Stimulated activated naive CD4-positive, alpha-beta T cell treated with Interleukin-2 at 50 U/mL for 16 hours (primary cell): ENCODE measurements around the gene DRICH1.
"Not testable (repeated sequence)": the region's sequence is repeated elsewhere in the genome, so short reads cannot be mapped to it uniquely, and the experiment has no call there.

Source experiments
- DNase-seq: peaks from one replicate; lab custom pipeline; 2025; lab: John Stamatoyannopoulos, UW

The DRICH1 gene

DNA sequence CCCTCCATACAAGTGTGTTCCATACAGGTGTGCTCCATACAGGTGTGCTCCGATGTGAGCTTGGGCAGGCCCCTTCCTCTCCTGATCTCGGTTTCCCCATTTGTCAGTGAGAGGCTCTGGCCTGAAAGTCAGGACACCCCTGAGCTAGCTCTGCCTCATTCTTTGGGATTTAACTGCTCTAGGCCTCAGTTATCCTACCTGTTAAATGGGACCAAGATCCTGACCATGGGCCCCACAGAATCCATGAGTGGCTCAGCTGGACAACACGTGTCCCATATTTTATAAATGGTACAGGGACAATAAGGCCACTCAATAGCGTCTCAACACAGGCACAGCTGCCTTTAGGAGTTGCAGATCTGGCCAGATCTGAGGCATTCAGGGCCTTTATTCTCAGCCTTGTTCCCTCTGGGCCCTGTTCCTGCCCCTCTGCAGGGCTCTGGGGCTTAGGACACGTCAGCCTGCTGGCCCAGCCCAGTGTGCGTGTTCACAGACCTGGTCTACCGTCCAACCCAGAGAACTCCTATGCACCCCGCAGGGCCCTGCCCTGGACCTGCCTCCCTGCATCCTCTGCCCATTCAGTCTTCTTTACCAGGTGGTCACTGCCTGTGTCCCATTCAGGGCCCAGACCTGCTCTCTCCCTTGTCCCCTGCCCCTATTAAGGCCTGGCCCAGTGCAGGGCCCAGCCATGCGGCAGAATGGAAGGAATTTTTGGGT is 33.2 kb downstream of the DRICH1 start:
- no peak for DNase-seq

DNA sequence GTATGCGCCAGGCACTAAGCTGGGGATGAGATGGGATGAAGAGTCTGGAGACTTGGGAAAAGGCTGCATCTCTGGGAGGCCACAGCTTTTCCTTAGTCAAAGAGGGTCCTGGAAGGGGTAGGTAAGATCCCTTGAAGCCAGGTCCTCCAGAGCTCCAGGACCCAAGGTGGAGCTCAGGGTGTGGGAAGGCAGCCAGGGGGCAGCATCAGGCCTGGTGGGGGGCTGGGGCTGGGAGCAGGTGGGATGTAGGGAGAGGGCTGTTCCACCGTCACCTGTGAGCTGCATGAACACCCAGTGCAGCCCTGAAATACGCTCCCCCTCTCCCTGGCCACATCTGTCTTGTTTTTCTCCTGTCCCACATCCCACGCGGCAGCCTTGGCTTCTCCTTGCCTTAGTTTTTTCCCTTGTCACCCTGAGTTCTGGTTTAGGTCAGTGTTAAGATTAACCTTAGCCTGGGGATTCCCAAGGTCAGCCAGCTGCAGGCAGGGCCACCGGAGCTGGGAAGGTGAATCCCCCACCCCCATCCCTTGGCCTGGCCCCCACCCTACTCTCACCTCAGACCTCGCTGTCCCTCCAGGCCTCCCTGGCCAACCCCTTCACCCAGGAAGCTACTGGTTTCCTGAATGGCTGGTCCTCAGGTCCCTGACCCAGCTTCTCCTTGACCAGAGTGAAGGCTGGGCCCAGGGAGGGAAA is 34.4 kb downstream of the DRICH1 start:
- not testable (repeated sequence) for DNase-seq

DNA sequence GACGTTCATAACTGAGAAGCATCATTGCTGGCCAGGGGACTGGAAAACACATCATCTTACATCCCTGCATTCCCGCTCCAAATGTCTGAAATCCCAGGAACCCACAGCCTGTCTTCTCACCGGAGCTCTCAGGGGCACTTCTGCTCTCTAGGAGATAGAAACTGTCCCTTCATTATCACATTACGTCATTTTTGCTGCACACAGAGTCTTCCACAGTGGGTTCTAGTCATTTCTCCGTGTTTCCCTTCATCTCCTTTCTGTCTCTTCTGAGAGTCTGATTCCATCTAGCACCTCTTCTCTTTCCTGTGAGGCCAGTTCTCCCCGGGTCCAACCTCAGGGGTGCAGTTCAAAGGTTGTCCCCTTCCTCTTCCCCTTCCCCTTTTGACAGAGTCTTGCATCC is 36.2 kb downstream of the DRICH1 start:
- DNase-seq, result not testable (repeated sequence)

DNA sequence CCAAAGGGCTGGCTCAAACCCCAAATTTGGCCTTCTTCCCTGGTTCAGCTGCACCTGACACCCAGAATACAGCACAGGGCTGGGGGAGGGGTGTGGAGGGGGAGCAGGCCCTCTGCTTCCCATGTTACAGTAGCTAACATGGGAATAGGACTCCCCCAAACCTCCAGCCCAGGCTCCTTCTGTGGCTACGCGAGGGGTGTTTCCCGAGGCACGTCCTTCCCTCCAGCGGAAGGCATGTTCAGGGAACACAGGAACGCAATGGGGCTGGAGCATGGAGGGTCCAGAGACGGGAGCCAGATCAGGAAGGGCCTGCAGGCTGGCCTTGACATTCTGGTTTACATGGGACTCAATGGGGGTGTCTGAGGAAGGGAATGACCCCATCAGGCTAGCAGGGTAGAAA is 40.3 kb downstream of the DRICH1 start:
- no peak for DNase-seq

DNA sequence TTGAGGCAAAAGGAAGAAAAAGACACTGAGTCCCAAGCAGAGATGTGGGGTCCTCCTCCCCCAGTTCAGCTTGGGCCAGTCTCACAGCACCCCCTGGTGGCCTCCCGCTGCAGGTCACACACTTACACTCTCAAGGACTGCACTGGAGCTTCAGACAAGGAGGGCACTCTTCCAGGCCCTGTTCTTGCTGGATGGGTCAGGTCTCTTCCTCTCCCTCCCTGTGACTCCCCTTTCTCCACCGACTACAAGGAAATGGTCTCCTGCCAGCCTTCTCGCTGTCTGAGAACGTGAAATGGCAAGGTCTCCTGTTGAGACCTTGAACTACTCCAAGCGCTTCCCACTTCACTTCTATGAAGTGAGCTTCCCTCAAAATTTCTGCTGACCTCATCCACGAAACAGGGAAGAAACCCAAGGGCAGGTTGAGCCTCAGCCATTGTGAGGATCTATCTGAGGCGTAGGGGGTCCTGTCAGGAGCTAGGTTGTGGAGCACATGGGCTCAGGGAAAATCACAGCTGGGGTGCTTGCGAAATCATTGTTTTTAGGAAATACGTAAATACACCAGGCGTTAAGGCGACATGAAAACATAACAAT is 40.8 kb downstream of the DRICH1 start:
- peak; percentile 37 for DNase-seq

DNA sequence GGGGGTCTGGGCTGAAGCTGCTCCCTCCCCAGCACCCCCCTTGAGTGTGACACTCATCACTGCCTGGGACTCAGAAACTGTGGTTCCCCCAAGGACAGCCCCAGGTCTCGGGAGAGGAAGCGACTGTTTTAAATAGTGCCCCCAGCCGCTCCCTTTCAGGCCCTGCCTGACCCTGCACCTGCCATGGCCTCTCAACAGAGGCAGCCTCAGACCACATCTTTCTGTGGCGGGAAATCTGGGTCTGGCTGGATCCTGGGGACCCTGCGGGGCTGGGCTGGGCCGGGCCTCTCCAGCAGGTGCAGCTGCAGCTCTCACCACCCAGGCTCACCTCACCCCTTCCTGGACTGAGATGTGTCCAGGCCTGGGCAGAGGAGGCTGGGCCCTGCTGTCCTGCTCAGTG is 48.3 kb downstream of the DRICH1 start:
- no peak for DNase-seq

DNA sequence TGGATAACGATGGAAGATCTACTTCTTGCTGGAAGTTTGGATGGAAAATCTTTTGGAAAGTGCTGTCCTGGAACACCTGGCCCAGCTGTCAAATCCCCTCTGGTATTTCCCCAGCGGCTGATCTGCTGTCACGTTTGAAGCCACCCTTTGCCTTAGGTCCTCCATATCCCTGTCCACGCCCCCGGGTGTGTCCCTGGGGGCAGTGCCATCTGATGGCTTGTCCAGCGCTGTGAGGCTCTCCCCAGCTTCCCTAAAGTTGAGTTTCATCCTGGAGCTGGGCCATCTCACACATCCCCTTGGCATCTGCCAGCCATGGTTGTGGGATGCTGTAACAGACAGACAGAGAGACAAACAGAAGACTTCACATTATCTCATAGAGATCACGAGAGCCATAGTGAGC is 49.0 kb downstream of the DRICH1 start:
- DNase-seq, result no peak

DNA sequence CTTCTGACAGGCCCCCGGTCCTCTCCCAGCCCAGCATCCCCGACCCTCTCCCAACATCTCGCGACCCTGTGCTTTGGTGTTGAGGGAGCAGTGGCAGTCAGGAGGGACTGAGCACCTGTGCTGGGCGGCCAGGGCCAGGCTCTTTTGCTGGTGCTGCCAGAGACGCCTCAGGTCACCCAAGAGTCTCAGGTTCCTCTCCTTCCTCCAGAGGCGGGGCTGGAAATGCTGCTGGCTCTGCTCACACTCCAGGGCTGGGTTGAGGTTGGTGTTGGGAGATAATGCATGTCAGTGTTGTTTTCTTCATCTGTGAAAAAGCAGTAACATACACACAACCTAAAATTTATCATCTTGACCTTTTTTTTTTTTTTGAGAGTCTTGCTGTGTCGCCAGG is 50.9 kb downstream of the DRICH1 start:
- DNase-seq, result no peak

DNA sequence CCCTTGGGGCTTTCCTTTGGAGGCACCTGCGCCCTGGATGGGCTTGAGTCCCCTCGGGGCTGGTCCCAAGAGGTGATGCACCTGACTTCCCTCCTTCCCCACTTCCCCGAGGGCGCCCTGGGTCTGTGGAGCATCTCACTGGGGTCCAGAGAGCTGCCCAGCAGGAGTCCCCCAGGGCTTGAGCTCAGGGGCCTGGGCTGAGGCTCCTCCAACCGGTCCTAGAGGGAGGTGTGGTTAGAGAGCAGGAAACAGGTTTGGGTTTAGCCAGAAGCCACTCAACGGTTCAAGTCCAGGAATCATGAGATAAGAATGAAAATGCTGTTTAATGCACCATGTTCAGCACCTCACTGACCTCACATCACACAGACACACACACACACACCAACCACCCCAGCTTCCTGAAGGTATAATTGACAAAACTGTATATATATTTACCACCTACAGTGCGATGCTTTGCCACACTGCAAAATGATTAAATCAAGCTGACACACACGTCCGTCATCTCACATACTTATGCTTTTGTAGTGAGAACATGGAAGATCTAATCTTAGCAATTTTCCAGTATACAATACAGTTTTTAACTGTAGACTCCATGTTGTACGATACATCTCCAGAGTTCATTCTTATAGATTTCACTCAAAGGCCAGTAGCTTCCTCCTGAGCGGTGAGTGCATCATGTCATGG is 51.4 kb downstream of the DRICH1 start:
- no peak for DNase-seq

DNA sequence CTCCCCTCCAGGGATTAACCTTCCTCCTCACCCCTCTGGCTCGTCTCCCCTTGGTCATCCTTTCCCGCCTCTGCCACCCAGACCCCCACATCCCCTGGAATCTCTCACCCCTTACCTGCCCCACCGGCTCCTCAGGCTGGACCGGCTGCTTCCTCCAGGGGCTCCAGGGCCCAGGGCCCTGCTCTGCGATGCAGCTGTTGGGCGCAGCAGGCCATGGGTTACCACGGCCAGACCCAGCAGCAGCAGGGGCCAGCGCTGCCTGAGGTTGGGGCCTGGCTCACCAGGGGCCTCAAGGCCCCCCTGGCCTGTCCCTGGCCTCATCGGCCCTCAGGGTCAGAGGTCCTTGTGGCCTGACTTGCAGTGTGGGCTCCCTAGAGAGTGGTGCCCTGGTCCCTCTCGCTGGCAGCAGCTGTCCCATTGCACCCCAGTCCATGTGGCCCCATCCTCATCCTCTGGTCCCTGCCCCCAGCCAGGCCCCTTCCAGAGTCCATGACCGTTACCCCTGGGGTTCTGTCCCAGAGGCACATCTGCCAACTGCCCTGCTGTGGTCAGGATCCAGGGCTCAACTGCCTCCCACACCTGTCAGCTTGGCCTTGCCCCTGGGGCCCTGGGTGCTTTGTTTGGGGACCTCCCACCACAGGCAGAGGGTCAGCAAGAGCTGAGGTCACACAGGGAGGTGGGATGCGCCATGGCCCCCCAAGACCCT is 52.1 kb downstream of the DRICH1 start, which contains the start of gene IGLL1:
Gene IGLL1, minus strand, starts transcription at position 421 of the 706 bp plus-strand sequence. Its CDS starts 100 bp downstream, at position 321.
- no peak for DNase-seq

DNA sequence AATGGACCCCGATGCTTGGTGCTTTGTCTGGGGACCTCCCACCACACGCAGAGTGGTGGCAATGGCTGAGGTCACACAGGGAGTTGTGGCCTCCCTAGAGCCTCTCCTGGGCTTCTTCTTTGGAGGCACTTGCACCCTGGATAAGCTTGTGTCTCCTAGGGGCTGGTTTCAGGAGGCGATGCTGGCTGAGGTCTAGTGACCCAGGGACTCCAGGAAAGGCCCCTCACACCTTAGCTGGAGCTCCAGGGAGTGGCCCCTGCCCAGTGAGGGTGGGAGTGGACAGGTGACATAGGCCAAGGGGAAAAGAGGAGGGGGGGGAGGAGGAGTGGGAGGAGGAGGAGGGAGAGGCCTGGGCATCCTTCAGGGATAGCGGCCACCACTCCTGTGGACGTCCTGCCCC is 52.8 kb downstream of the DRICH1 start:
- DNase-seq, result no peak

DNA sequence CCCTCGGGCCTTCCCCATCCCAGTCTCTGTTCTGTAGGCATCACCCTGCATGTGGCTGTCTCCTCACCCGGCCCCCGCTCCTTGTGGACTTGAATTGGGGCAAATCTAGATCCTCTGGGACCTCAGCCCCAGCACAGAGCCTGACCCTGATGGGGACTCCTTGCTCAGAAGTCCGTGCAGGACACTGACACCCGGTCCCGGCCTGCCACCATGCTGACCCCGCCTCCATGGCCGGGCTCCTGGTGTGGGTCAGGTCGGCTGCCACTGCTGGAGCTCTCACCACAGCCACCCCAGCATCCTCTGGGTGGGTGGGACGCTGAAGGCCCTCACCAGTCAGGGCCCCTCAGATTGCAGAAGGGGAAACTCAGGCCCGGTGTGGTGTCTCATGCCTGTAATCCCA is 53.8 kb downstream of the DRICH1 start:
- DNase-seq, result no peak

DNA sequence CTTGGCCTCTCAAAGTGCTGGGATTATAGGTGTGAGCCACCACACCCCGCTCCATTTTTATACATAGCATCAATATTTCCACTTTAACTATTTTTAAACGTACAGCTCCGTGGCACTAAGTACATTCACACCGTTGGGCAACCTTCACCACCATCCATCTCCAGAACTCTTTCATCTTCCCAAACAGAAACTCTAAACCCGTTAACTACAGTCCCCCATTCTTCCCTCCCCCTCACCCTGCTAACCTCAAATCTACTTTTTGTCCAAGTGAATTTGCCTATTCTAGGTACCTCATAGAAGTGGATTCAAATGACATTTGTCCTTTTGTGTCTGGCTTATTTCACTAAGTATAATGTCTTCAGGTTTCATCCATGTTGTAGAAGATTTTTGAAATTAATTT is 55.4 kb downstream of the DRICH1 start:
- DNase-seq, result no peak

DNA sequence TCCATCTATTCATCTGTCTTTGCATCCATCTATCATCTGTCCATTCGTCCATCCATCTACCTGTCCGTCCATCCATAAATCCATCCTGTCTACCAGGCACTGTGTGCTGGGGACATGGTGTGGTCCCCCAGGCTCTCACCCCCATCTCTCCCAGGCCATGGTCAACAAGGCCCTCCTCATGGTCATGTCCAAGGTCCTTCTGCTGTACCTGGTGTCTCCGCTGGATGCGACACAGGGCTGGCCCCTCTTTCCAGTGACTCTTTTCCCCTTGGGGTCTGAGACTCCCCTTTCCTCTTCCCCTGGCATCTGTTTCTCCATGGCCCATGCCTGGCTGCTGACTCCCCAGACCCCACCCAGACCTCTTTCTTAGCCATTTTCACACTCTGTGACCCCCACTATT is 56.5 kb downstream of the DRICH1 start:
- no peak for DNase-seq

DNA sequence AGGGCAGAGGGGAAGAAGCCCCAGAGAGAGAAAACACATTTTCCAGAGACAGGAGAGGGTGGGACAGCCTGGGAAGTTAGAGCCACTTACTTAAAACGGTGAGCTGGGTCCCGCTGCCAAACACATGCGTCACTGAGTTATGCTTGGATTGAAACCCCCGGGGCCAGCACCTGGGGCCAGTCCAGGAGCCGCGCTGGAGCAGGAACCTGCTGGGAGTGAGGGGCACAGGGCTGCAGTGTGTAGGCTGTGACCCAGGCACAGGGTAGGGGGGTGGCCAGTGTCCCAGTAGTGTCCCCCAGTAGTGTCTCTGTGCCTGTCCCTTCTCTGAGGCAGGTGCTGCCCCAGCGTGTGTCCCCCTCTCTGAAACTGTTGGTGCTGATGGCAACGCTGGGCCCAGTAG is 57.2 kb downstream of the DRICH1 start:
- DNase-seq, result no peak

DNA sequence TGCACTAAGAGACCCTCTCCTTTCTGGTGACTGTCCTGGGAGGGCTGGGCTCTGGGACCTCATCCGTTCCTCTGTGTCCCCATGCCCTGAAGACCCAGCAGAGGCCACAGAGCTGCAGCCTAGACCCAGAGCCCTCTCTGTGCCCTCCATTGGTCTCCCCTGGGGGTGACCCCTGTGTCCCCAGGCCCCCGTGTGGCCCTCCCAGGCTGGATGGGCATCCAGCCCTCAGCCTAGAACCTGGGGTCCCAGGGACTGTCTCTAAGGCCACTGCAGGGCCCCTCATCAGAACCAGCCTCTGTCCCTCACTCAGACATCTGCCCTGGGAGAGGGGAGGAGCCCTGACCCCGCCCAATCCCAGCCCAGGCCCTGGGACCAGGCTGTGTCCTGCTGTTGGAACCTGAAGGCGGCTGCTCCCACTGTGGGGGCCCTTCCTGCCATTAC is 57.7 kb downstream of the DRICH1 start:
- DNase-seq, result no peak

DNA sequence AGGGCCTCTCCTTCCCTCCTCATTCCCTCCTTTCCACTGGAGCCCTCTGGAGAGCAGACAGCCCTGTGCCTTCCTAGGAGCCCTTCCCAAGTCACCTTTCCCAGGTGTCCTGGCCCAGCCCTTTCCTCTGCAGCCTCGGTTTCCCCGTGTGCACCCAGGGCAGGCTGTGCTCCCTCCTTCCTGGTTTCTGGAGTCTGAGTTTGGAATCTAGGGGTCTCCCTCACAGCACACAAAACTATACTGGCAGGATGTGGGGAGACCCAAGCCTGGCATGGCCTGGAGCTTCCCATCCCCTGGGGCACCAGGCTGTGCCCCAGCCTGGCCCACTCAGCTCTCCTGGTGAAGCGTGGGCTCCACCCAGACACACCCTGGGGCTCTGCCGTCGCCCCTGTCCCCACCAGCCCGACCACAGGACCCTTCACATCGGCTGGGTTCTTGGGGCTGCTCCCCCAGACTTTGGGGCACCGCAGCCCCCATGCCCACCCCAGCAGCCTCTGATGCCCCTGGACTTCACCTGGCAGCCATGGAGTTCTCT is 58.4 kb downstream of the DRICH1 start:
- DNase-seq, result not testable (repeated sequence)

DNA sequence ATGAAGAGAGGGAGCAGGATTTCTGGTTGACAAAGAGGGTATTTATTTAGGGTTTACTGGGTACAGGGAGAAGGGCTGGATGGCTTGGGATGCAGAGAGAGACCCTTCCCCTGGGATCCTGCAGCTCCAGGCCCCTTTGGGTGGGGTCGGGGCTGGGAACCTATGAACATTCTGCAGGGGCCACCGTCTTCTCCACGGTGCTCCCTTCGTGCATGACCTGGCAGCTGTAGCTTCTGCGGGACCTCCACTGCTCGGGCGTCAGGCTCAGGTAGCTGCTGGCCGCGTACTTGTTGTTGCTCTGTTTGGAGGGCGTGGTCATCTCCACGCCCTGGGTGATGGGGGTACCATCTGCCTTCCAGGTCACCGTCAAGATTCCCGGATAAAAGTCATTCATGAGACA is 59.0 kb downstream of the DRICH1 start:
- not testable (repeated sequence) for DNase-seq

DNA sequence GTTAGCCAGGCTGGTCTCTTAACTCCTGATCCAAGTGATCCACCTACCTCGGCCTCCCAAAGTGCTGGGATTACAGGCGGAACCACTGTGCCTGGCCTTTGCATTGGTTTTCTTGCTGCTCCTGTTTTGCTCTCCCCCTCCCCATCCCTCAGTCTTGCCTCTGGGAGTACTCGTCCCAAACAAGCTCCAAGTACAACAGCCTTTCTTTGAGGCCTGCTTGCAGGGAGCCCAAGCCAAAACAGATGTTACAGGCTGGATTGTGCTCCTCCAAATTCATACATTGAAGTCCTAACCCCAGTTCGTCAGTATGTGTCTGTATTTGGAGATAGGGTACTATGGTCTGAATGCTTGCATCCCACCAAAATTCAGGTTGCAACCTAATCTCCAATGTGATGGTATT is 60.6 kb downstream of the DRICH1 start:
- DNase-seq, result no peak

DNA sequence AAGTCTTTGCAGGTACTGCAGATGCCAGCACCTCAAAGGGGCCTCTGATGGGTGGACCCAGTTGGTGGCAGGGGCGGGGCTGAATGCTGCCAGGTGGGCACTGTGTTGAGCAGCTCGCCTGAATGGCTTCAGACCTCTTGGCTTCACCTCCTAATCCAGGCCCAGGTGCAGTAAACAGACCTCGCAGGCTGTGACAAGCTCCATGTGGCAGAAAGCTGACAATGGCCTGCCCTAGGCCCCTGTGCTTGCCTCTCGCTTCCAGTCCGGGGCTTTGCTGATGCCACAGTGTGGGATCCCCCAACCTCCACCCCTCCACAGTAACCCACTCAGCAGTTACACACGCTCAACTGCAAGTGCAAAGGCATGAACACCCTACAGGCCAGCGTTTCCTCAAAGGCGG is 61.4 kb downstream of the DRICH1 start:
- no peak for DNase-seq

DNA sequence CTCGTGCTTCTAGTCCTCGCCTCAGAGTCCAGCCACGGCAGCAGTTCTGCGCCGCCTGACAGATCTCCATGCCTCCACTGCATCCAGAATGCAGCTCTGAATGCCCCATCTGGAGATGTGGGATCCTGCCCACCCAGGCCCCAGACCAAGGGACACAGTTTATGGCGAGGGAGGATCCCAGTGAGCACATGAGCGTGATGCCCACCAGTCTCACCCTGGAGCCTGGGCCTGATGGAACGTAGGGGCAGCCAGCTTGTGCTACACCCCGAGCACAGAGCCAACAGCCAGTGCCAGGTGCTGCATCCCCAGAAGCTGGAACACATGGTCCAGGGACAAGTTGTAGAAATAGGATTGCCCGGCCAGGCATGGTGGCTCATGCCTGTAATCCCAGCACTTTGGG is 62.4 kb downstream of the DRICH1 start:
- DNase-seq, result no peak

DNA sequence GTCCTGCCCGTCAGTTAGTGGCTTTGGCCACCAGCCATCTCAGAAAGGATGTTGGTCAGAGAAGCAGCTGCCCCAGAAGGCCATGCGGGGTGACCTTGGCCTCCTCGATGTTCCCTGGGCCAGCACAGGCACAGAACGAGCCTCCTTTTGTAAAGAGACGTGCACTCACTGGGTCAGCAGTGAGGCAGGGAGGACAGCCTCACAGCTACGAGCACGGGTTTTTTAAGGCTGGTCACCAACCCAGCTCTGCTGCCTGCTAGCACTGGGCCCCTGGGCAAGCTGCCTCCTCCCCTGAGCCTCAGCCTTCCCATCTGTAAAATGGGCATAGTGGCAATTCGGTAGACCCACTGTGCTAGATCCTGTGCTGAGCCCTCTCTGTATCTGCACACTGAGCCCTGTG is 62.8 kb downstream of the DRICH1 start:
- DNase-seq, result no peak
